Measurements from ENCODE around the gene SFT2D3. TPM values are rescaled to one million over a fixed set of nuclear protein-coding genes. Genes with fewer than 3 reads are reported as not detected.

Gene SFT2D3
- total RNA-seq, 1 experiment from 2014 or later: 5.6 TPM

GRCh38 chr2:127664895-127665225 is 36.4 kb upstream of the SFT2D3 start:
- Histone ChIP-seq H3K4me3 (ENCODE audit: low read depth in 2 of 2, low read length in 2 of 2) (no peak overlapping the region), H3K9me3 (ENCODE audit: control insufficient read depth, insufficient read depth, low read depth, low read length) (no peaks in the 10 kb centered on the region), H3K27ac (ENCODE audit: low read length) (no peak overlapping the region), H3K4me1 (ENCODE audit: control insufficient read depth, insufficient read depth, low read length) (no peaks in the 10 kb centered on the region), H3K36me3 (ENCODE audit: control insufficient read depth, insufficient read depth, low read length) (no peaks in the 10 kb centered on the region), H3K27me3 (ENCODE audit: control insufficient read depth, insufficient read depth, low read length) (0 out of 2 replicates have a peak, but pooled peaks cover 2% of the 10 kb centered on the region)
- ChIA-PET CTCF (no interaction called here), POLR2A (no interaction called here)
- DNase-seq (ENCODE audit: low read depth, low spot score): no peak
- no TSS peak for BruUV-seq (replicated peaks)
- in situ Hi-C loops (cut with HindIII; ENCODE audit: low pct_unique_long_range_greater_than_20kb, low sequenced_read_pairs): no loop called here
- no peak for ATAC-seq
- intact Hi-C loops (cut with micrococcal nuclease; ENCODE audit: unreplicated experiment): no loop called here
- TF ChIP-seq TCF7L2 (IDR thresholded peaks at IDR 0.05; ENCODE audit: low read depth, low read length): no peak
- TF ChIP-seq SIN3A (IDR thresholded peaks at IDR 0.05; ENCODE audit: borderline replicate concordance, insufficient read depth, low read depth, low read length): no peak
- no peak for TF ChIP-seq CTCF (IDR thresholded peaks at IDR 0.05)

GRCh38 chr2:127665267-127665893 is 35.9 kb upstream of the SFT2D3 start:
- DNase-seq (ENCODE audit: low read depth, low spot score): no peak
- no TSS peak for BruUV-seq (replicated peaks)
- no peak for ATAC-seq
- TF ChIP-seq CTCF (IDR thresholded peaks at IDR 0.05) (no peak), TCF7L2 (IDR thresholded peaks at IDR 0.05; ENCODE audit: low read depth, low read length) (no peak), REST (IDR thresholded peaks at IDR 0.05; ENCODE audit: insufficient read depth in 1 of 2, low read depth in 2 of 2, low read length in 1 of 2) (no peak), POLR2AphosphoS5 (IDR thresholded peaks at IDR 0.05; ENCODE audit: low read depth, low read length) (no peak), SIN3A (IDR thresholded peaks at IDR 0.05; ENCODE audit: borderline replicate concordance, insufficient read depth, low read depth, low read length) (no peak)
- H3K27me3 ChIP-seq (ENCODE audit: control insufficient read depth, insufficient read depth, low read length): 0 out of 2 replicates have a peak, but pooled peaks cover 2% of the 10 kb centered on the region
- no peak overlapping the region for H3K4me3 ChIP-seq (ENCODE audit: low read depth in 2 of 2, low read length in 2 of 2)
- intact Hi-C loops (cut with micrococcal nuclease; ENCODE audit: unreplicated experiment): no loop called here
- H3K9me3 ChIP-seq (ENCODE audit: control insufficient read depth, insufficient read depth, low read depth, low read length): no peaks in the 10 kb centered on the region
- in situ Hi-C loops (cut with HindIII; ENCODE audit: low pct_unique_long_range_greater_than_20kb, low sequenced_read_pairs): no loop called here
- CTCF ChIA-PET: no interaction called here
- H3K4me1 ChIP-seq (ENCODE audit: control insufficient read depth, insufficient read depth, low read length): no peaks in the 10 kb centered on the region
- H3K27ac ChIP-seq (ENCODE audit: low read length): no peak overlapping the region
- no peaks in the 10 kb centered on the region for H3K36me3 ChIP-seq (ENCODE audit: control insufficient read depth, insufficient read depth, low read length)
- POLR2A ChIA-PET: no interaction called here
